ENCODE results near the gene MTA1. TPM values are rescaled to one million over a fixed set of nuclear protein-coding genes. Genes with fewer than 3 reads are reported as not detected.
A peak's percentile ranks its signal among the peaks of the same experiment; 100 is the strongest.

The MTA1 gene
- polyA plus RNA-seq, 2 of the 4 experiments (the other 2 are of a cell fraction) = 46.8 to 86.7 TPM

DNA sequence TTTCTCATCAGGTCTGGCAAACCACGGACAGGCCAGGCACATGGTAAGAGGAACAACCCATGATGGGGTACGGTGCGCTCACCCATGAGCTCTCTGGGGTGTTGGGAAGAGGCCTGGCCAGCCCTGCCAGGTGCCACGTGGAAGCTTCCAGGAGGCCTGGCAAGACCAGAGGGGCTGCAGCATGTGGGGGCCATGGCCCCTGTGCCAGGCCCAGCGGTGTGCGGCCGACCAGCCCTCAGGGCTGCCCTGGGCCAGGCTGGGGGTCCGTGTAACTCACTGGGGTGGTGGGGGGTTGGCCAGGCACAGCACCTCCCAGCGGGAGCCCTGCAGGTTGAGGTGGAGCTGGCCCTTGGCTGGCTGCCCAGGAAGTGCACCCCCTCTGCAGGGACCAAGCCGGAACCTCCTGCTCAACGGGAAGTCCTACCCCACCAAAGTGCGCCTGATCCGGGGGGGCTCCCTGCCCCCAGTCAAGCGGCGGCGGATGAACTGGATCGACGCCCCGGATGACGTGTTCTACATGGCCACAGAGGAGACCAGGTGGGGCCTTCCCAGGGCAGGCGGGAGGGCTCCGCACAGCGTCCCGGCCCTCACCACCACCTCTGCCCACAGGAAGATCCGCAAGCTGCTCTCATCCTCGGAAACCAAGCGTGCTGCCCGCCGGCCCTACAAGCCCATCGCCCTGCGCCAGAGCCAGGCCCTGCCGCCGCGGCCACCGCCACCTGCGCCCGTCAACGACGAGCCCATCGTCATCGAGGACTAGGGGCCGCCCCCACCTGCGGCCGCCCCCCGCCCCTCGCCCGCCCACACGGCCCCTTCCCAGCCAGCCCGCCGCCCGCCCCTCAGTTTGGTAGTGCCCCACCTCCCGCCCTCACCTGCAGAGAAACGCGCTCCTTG is 50.1 kb downstream of the MTA1 start:
- FAIRE-seq (no peak), DNase-seq (ENCODE audit: low read depth in 1 of 2, low spot score in 1 of 2) (no peak), ATAC-seq (no peak)
- Histone ChIP-seq H3K27ac (no peak overlapping the region), H3K4me2 (no peak overlapping the region), H3K4me1 (peaks cover 40% of the 10 kb centered on the region), H3K9me3 (no peaks in the 10 kb centered on the region), H3K4me3 (no peak overlapping the region)
- TF ChIP-seq, protein P1, sequence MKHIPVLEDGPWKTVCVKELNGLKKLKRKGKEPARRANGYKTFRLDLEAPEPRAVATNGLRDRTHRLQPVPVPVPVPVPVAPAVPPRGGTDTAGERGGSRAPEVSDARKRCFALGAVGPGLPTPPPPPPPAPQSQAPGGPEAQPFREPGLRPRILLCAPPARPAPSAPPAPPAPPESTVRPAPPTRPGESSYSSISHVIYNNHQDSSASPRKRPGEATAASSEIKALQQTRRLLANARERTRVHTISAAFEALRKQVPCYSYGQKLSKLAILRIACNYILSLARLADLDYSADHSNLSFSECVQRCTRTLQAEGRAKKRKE (CRISPR knock-in tag; IDR thresholded peaks at IDR 0.05; ENCODE audit: low read depth) = no peak
- no peak for TF ChIP-seq BHLHE40 (IDR thresholded peaks at IDR 0.05; ENCODE audit: low read depth, low read length)
- no peak for TF ChIP-seq MAFK (IDR thresholded peaks at IDR 0.05; ENCODE audit: partially characterized antibody)
- no peak for TF ChIP-seq RARB (CRISPR knock-in tag; IDR thresholded peaks at IDR 0.05)
- TF ChIP-seq TFCP2L1 (CRISPR knock-in tag; IDR thresholded peaks at IDR 0.05) = no peak
- no peak for TF ChIP-seq RFX5 (IDR thresholded peaks at IDR 0.05)
- 88% methylated on average over 29 of the region's 54 CpGs for WGBS (ENCODE audit: missing lambda C conversion rate)
- ChIA-PET CTCF (interaction anchor here (0.9 to 9.6 kb wide), 6 partner anchors 13 to 58 kb away, joined by 3 to 107 read pairs (median 26); partner anchors contain the start of gene TEDC1), POLR2A (interaction anchor here (0.8 kb wide), 1 partner anchor 12 kb away, joined by 3 read pairs; no protein-coding TSS in a partner anchor)

DNA sequence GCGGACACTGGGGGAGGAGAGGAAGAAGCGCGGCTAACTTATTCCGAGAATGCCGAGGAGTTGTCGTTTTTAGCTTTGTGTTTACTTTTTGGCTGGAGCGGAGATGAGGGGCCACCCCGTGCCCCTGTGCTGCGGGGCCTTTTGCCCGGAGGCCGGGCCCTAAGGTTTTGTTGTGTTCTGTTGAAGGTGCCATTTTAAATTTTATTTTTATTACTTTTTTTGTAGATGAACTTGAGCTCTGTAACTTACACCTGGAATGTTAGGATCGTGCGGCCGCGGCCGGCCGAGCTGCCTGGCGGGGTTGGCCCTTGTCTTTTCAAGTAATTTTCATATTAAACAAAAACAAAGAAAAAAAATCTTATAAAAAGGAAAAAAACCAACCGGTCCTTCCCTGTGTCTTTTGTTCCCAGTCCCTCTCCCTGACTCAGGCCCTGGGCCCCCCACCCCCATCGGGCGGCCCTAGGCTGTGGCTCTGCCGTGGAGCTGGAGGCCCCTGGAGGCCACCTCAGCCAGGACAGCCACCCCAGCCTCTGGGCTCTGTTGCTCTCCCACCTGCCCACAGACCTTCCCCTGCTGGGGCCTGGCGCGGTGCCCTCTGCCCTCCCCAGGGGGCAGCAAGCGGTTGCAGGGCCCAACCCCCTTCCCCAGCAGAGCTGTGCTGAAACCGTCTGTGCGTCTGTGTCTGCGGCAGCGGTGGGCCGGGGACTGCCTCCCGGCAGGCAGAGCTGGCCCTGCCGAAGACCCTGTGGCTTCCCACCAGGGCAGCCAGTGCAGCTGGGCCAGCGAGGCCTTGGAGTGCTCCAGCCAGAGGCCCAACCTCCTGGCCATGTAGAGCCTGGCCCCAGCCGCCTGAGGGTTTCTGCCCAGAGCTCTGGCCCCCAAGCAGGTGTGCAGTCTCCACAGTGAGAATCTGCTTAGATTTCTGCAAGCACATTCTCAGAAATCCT is 51.0 kb downstream of the MTA1 start:
- no peaks in the 10 kb centered on the region for H3K9me3 ChIP-seq
- peaks cover 36% of the 10 kb centered on the region for H3K4me1 ChIP-seq
- TF ChIP-seq POLR2AphosphoS2 (conservative IDR thresholded peaks at IDR 0.05; ENCODE audit: low read length) = no peak
- no peak for TF ChIP-seq FOSB (CRISPR knock-in tag; IDR thresholded peaks at IDR 0.05)
- TF ChIP-seq MAZ (IDR thresholded peaks at IDR 0.05; ENCODE audit: borderline replicate concordance, low read depth, low read length) = no peak
- TF ChIP-seq EP300 (IDR thresholded peaks at IDR 0.05) = no peak
- no peak for TF ChIP-seq EHMT2 (IDR thresholded peaks at IDR 0.05; ENCODE audit: low read depth)
- no peak for TF ChIP-seq MYC (IDR thresholded peaks at IDR 0.05; ENCODE audit: borderline replicate concordance, low read length)
- TF ChIP-seq SMC3 (IDR thresholded peaks at IDR 0.05) = no peak
- ChIA-PET POLR2A (interaction anchor here (0.8 to 2.8 kb wide), 2 partner anchors 11 kb away, joined by 3 to 17 read pairs; no protein-coding TSS in a partner anchor), CTCF (interaction anchor here (1.3 to 9.6 kb wide), 6 partner anchors 12 to 99 kb away, joined by 4 to 107 read pairs (median 26); partner anchors contain the start of gene TEDC1)
- H3K4me3 ChIP-seq = no peak overlapping the region
- no peak for ATAC-seq
- WGBS (ENCODE audit: missing lambda C conversion rate) = 85% methylated on average over 29 of the region's 34 CpGs
- no peak overlapping the region for H3K4me2 ChIP-seq
- no peak for DNase-seq (ENCODE audit: low read depth in 1 of 2, low spot score in 1 of 2)
- no peak for FAIRE-seq
- peak overlapping the region in 1 of 2 experiments; percentile 97; a peak in 2 of 6 replicates for H3K27ac ChIP-seq

DNA sequence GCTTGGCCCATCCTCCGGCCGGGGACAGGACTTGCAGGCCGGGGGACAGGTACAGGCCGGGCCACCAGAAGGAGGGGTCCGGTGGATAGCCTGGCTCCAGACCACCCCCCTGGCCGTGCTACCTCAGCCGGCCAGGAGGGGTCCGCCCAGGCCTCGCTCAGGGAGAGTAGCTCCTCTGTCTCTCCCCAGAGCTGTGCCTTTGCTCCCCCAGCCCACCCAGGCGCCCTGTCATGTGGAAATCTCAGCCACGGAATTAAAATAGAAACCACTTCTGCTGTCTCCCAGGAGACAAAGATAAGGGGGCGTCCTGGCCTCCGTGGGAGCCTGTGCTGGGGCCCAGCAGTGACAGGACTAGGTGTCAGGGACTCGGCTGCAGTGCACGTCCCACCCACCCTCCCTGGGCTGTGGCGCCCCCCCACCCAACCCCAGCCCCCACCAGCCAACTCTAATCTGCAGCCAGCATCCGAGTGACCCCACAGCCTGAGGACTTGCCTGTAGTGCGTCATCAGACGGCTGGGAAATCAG is 51.7 kb downstream of the MTA1 start:
- ChIA-PET CTCF (interaction anchor here (1.1 to 9.6 kb wide), 8 partner anchors 11 to 100 kb away, joined by 3 to 107 read pairs (median 12); partner anchors contain the start of gene TEDC1), POLR2A (interaction anchor here (1.2 to 2.8 kb wide), 2 partner anchors 10 to 18 kb away, joined by 3 to 17 read pairs; no protein-coding TSS in a partner anchor)
- no peak for FAIRE-seq

More for the DNA sequence above, 51.7 kb downstream of the MTA1 start:
- no peaks in the 10 kb centered on the region for H3K9me3 ChIP-seq
- TF ChIP-seq HOXB13 (CRISPR knock-in tag; IDR thresholded peaks at IDR 0.05; ENCODE audit: low read depth) (no peak), RFX5 (IDR thresholded peaks at IDR 0.05) (no peak), PHF8 (IDR thresholded peaks at IDR 0.05; ENCODE audit: borderline replicate concordance, low read depth) (no peak), KDM5A (IDR thresholded peaks at IDR 0.05) (no peak), HEYL (CRISPR knock-in tag; IDR thresholded peaks at IDR 0.05) (no peak), CHD4 (IDR thresholded peaks at IDR 0.05; ENCODE audit: borderline replicate concordance) (no peak), NR3C1 (IDR thresholded peaks at IDR 0.05) (no peak), CBX2 (IDR thresholded peaks at IDR 0.05; ENCODE audit: borderline replicate concordance, low read depth) (no peak), POLR2A (IDR thresholded peaks at IDR 0.05; ENCODE audit: low read length) (no peak), SREBF2 (IDR thresholded peaks at IDR 0.05) (no peak), HDAC2 (IDR thresholded peaks at IDR 0.05) (no peak), TP53 (CRISPR knock-in tag; IDR thresholded peaks at IDR 0.05) (no peak), HOXB5 (CRISPR knock-in tag; IDR thresholded peaks at IDR 0.05) (no peak)
- TF ChIP-seq, protein P2, sequence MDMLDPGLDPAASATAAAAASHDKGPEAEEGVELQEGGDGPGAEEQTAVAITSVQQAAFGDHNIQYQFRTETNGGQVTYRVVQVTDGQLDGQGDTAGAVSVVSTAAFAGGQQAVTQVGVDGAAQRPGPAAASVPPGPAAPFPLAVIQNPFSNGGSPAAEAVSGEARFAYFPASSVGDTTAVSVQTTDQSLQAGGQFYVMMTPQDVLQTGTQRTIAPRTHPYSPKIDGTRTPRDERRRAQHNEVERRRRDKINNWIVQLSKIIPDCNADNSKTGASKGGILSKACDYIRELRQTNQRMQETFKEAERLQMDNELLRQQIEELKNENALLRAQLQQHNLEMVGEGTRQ (IDR thresholded peaks at IDR 0.05) = no peak
- TF ChIP-seq, protein P3, sequence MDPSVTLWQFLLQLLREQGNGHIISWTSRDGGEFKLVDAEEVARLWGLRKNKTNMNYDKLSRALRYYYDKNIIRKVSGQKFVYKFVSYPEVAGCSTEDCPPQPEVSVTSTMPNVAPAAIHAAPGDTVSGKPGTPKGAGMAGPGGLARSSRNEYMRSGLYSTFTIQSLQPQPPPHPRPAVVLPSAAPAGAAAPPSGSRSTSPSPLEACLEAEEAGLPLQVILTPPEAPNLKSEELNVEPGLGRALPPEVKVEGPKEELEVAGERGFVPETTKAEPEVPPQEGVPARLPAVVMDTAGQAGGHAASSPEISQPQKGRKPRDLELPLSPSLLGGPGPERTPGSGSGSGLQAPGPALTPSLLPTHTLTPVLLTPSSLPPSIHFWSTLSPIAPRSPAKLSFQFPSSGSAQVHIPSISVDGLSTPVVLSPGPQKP (IDR thresholded peaks at IDR 0.05; ENCODE audit: low read depth, low read length) = no peak
- H3K4me2 ChIP-seq = no peak overlapping the region
- DNase-seq (ENCODE audit: low read depth in 1 of 2, low spot score in 1 of 2) = no peak
- WGBS (ENCODE audit: missing lambda C conversion rate) = 79% methylated on average over 16 of the region's 19 CpGs
- peaks cover 40% of the 10 kb centered on the region for H3K4me1 ChIP-seq
- H3K27ac ChIP-seq = peak overlapping the region in 1 of 2 experiments; percentile 97; a peak in 1 of 6 replicates
- no peak overlapping the region for H3K4me3 ChIP-seq
- no peak for ATAC-seq
